ENCODE measurements around the gene CCSER1.
A peak's percentile ranks its signal among the peaks of the same experiment; 100 is the strongest.

The CCSER1 gene

GRCh38 chr4:90174621-90175023 is 47.4 kb downstream of the CCSER1 start:
- no peak overlapping the region for H3K4me3 ChIP-seq (ENCODE audit: low read depth, low read length)
- H3K79me1 ChIP-seq (ENCODE audit: low read length): peaks cover 3% of the 10 kb centered on the region
- H3K23ac ChIP-seq (ENCODE audit: low read length): no peak overlapping the region
- no peak overlapping the region for H4K91ac ChIP-seq (ENCODE audit: low read depth, low read length)
- no peak overlapping the region for H2BK12ac ChIP-seq (ENCODE audit: low read length)
- H3K4ac ChIP-seq (ENCODE audit: low read depth, low read length): no peak overlapping the region
- no peak overlapping the region for H3K9ac ChIP-seq (ENCODE audit: low read length)
- no peaks in the 10 kb centered on the region for H3K27me3 ChIP-seq (ENCODE audit: insufficient read depth, low read length)
- no peaks in the 10 kb centered on the region for H3K79me2 ChIP-seq (ENCODE audit: control insufficient read depth, insufficient read depth, low read length, poor library complexity)
- no CpG with 5 or more reads among the region's 3 CpGs for WGBS (ENCODE audit: extremely low coverage, insufficient coverage, insufficient read length)
- H3K36me3 ChIP-seq (ENCODE audit: control insufficient read depth in 1 of 2, insufficient read depth in 2 of 2, low read length in 2 of 2): no peaks in the 10 kb centered on the region
- no peak overlapping the region for H4K8ac ChIP-seq (ENCODE audit: low read depth, low read length)
- no peak overlapping the region for H4K12ac ChIP-seq (ENCODE audit: low read depth, low read length)
- H2AFZ ChIP-seq (ENCODE audit: insufficient read depth, low read length, poor library complexity): no peak overlapping the region
- H2BK5ac ChIP-seq (ENCODE audit: low read depth, low read length, poor library complexity): peak overlapping the region; percentile 14
- peak overlapping the region; percentile 59 for H3K4me2 ChIP-seq (ENCODE audit: low read length)
- no peak overlapping the region for H3K18ac ChIP-seq (ENCODE audit: low read length)
- no peaks in the 10 kb centered on the region for H3K9me3 ChIP-seq (ENCODE audit: insufficient read depth, low read depth, low read length)
- H3K4me1 ChIP-seq (ENCODE audit: control insufficient read depth in 1 of 2, insufficient read depth in 2 of 2, low read length in 2 of 2): peaks cover 0 to 4% of the 10 kb centered on the region in 2 experiments
- no peak overlapping the region for H3K14ac ChIP-seq (ENCODE audit: low read length)
- H3K27ac ChIP-seq (ENCODE audit: low read depth, low read length): peak overlapping the region; percentile 71
- H2BK120ac ChIP-seq (ENCODE audit: insufficient read depth, low read length, poor library complexity): no peak overlapping the region
- H2AK5ac ChIP-seq (ENCODE audit: low read length): no peak overlapping the region
- peak; percentile 92 to 99 for DNase-seq

DNA sequence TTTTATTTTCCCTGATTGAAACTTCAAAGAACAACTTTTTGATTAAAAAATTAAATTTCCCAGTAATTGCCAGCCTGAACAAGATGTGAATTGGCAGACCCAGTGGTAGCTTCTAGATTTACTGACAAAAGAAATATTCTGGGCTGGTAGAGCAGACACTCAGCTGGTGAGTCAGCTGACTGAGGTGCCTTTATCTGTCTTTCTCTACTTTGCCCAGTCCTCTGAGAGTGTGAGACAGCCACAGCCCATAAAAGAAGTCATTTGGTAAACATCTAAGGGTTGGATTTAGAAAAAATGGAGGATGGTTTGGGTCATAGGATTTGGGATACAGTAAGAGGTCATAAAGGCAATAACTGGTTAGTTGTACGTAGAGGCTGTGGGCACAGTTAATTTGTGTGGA is 54.5 kb downstream of the CCSER1 start:
- H2AK5ac ChIP-seq (ENCODE audit: low read length): no peak overlapping the region
- H3K4me3 ChIP-seq (ENCODE audit: low read depth, low read length): no peak overlapping the region
- H2BK12ac ChIP-seq (ENCODE audit: low read length): no peak overlapping the region
- H3K18ac ChIP-seq (ENCODE audit: low read length): no peak overlapping the region
- H4K8ac ChIP-seq (ENCODE audit: low read depth, low read length): no peak overlapping the region
- H2AFZ ChIP-seq (ENCODE audit: insufficient read depth, low read length, poor library complexity): no peak overlapping the region
- no peaks in the 10 kb centered on the region for H3K79me2 ChIP-seq (ENCODE audit: control insufficient read depth, insufficient read depth, low read length, poor library complexity)
- no peak overlapping the region for H3K4me2 ChIP-seq (ENCODE audit: low read length)
- H3K79me1 ChIP-seq (ENCODE audit: low read length): peaks cover 2% of the 10 kb centered on the region
- H3K9ac ChIP-seq (ENCODE audit: low read length): no peak overlapping the region
- H2BK120ac ChIP-seq (ENCODE audit: insufficient read depth, low read length, poor library complexity): no peak overlapping the region
- H3K36me3 ChIP-seq (ENCODE audit: control insufficient read depth in 1 of 2, insufficient read depth in 2 of 2, low read length in 2 of 2): no peaks in the 10 kb centered on the region
- no peak overlapping the region for H3K23ac ChIP-seq (ENCODE audit: low read length)
- H2BK5ac ChIP-seq (ENCODE audit: low read depth, low read length, poor library complexity): no peak overlapping the region
- H4K12ac ChIP-seq (ENCODE audit: low read depth, low read length): no peak overlapping the region
- no peak overlapping the region for H4K91ac ChIP-seq (ENCODE audit: low read depth, low read length)
- WGBS (ENCODE audit: extremely low coverage, insufficient coverage, insufficient read length): no CpG with 5 or more reads among the region's 1 CpG
- no peaks in the 10 kb centered on the region for H3K9me3 ChIP-seq (ENCODE audit: insufficient read depth, low read depth, low read length)
- H3K14ac ChIP-seq (ENCODE audit: low read length): no peak overlapping the region
- peaks cover 2 to 6% of the 10 kb centered on the region in 2 experiments for H3K4me1 ChIP-seq (ENCODE audit: control insufficient read depth in 1 of 2, insufficient read depth in 2 of 2, low read length in 2 of 2)
- H3K27ac ChIP-seq (ENCODE audit: low read depth, low read length): no peak overlapping the region
- no peak overlapping the region for H3K4ac ChIP-seq (ENCODE audit: low read depth, low read length)
- DNase-seq: peak; percentile 13 to 48
- H3K27me3 ChIP-seq (ENCODE audit: insufficient read depth, low read length): no peaks in the 10 kb centered on the region

- H3K36me3 ChIP-seq (ENCODE audit: control insufficient read depth in 1 of 2, insufficient read depth in 2 of 2, low read length in 2 of 2): no peaks in the 10 kb centered on the region
- peaks cover 2% of the 10 kb centered on the region for H3K79me1 ChIP-seq (ENCODE audit: low read length)
Measured at GRCh38 chr4:90183254-90183653, 56.1 kb downstream of the CCSER1 start.

GRCh38 chr4:90184560-90184959 is 57.4 kb downstream of the CCSER1 start:
- Histone ChIP-seq H3K9ac (ENCODE audit: low read length) (no peak overlapping the region), H2AK5ac (ENCODE audit: low read length) (no peak overlapping the region), H3K79me1 (ENCODE audit: low read length) (peaks cover 2% of the 10 kb centered on the region), H3K27me3 (ENCODE audit: insufficient read depth, low read length) (no peaks in the 10 kb centered on the region), H3K4me1 (ENCODE audit: control insufficient read depth in 1 of 2, insufficient read depth in 2 of 2, low read length in 2 of 2) (peaks cover 2 to 6% of the 10 kb centered on the region in 2 experiments), H3K18ac (ENCODE audit: low read length) (no peak overlapping the region), H3K27ac (ENCODE audit: low read depth, low read length) (no peak overlapping the region), H3K9me3 (ENCODE audit: insufficient read depth, low read depth, low read length) (no peaks in the 10 kb centered on the region), H3K14ac (ENCODE audit: low read length) (no peak overlapping the region), H3K36me3 (ENCODE audit: control insufficient read depth in 1 of 2, insufficient read depth in 2 of 2, low read length in 2 of 2) (no peaks in the 10 kb centered on the region), H3K4ac (ENCODE audit: low read depth, low read length) (no peak overlapping the region), H3K23ac (ENCODE audit: low read length) (no peak overlapping the region), H2AFZ (ENCODE audit: insufficient read depth, low read length, poor library complexity) (no peak overlapping the region), H3K4me2 (ENCODE audit: low read length) (peak overlapping the region; percentile 46), H4K91ac (ENCODE audit: low read depth, low read length) (no peak overlapping the region), H2BK5ac (ENCODE audit: low read depth, low read length, poor library complexity) (no peak overlapping the region), H3K79me2 (ENCODE audit: control insufficient read depth, insufficient read depth, low read length, poor library complexity) (no peaks in the 10 kb centered on the region), H4K12ac (ENCODE audit: low read depth, low read length) (no peak overlapping the region), H2BK12ac (ENCODE audit: low read length) (no peak overlapping the region), H4K8ac (ENCODE audit: low read depth, low read length) (no peak overlapping the region), H3K4me3 (ENCODE audit: low read depth, low read length) (no peak overlapping the region), H2BK120ac (ENCODE audit: insufficient read depth, low read length, poor library complexity) (no peak overlapping the region)
- DNase-seq: peak; percentile 76 to 89
- WGBS (ENCODE audit: extremely low coverage, insufficient coverage, insufficient read length): no CpG with 5 or more reads among the region's 1 CpG

More at GRCh38 chr4:90183254-90183653, 56.1 kb downstream of the CCSER1 start:
- Histone ChIP-seq H2BK120ac (ENCODE audit: insufficient read depth, low read length, poor library complexity) (no peak overlapping the region), H3K18ac (ENCODE audit: low read length) (no peak overlapping the region), H3K4ac (ENCODE audit: low read depth, low read length) (no peak overlapping the region), H2BK12ac (ENCODE audit: low read length) (no peak overlapping the region), H3K27ac (ENCODE audit: low read depth, low read length) (no peak overlapping the region), H2BK5ac (ENCODE audit: low read depth, low read length, poor library complexity) (no peak overlapping the region), H3K23ac (ENCODE audit: low read length) (no peak overlapping the region), H4K12ac (ENCODE audit: low read depth, low read length) (no peak overlapping the region), H3K4me1 (ENCODE audit: control insufficient read depth in 1 of 2, insufficient read depth in 2 of 2, low read length in 2 of 2) (peaks cover 2 to 6% of the 10 kb centered on the region in 2 experiments), H3K4me2 (ENCODE audit: low read length) (no peak overlapping the region), H3K9ac (ENCODE audit: low read length) (no peak overlapping the region), H3K9me3 (ENCODE audit: insufficient read depth, low read depth, low read length) (no peaks in the 10 kb centered on the region), H4K8ac (ENCODE audit: low read depth, low read length) (no peak overlapping the region), H3K4me3 (ENCODE audit: low read depth, low read length) (no peak overlapping the region), H3K27me3 (ENCODE audit: insufficient read depth, low read length) (no peaks in the 10 kb centered on the region), H2AK5ac (ENCODE audit: low read length) (no peak overlapping the region), H3K14ac (ENCODE audit: low read length) (no peak overlapping the region), H3K79me2 (ENCODE audit: control insufficient read depth, insufficient read depth, low read length, poor library complexity) (no peaks in the 10 kb centered on the region), H2AFZ (ENCODE audit: insufficient read depth, low read length, poor library complexity) (no peak overlapping the region), H4K91ac (ENCODE audit: low read depth, low read length) (no peak overlapping the region)
- no peak for DNase-seq
- no CpG with 5 or more reads among the region's 3 CpGs for WGBS (ENCODE audit: extremely low coverage, insufficient coverage, insufficient read length)

Measured in trophoblast cell (in vitro differentiated cells and primary cell).